SK-N-SH (cell line): ENCODE results near the gene D2HGDH. TPM values are rescaled to one million over a fixed set of nuclear protein-coding genes. Genes with fewer than 3 reads are reported as not detected.

Experiments used
- CTCF ChIA-PET: fragments of 300-600, 350-600 bp; formaldehyde crosslinking; extraction: SDS; loops from one replicate; lab custom pipeline; 2021; lab: Yijun Ruan, JAX
- POLR2A ChIA-PET: fragments of 350-600 bp; sonication (Branson Sonifier 250); formaldehyde crosslinking; extraction: SDS; loops from one replicate; lab custom pipeline; 2020; ENCODE audit warnings: antibody characterized with exemption, inconsistent platforms; lab: Yijun Ruan, JAX
- DNase-seq: peaks from one replicate; pipeline ENCODE4 v3.0.0; 2012
- H2AFZ ChIP-seq: fragments of 200-600 bp; sonication (generic); 2 replicates; pipeline ENCODE4 v1.8.1; 2016; ENCODE audit warnings: antibody characterized with exemption, mild to moderate bottlenecking, low read depth
- H3F3A ChIP-seq: fragments of 200-600 bp; sonication (generic); replicated peaks from 2 replicates; pipeline ENCODE3; 2016; ENCODE audit warnings: antibody characterized with exemption, mild to moderate bottlenecking; ENCODE audit not compliant: insufficient read depth
- H3K27ac ChIP-seq, 2 experiments: fragments of 200-500 bp in 1 of 2; fragments of 200-600 bp in 1 of 2; sonication (Bioruptor generic) in 1 of 2; sonication (generic), shearing (Covaris generic) in 1 of 2; 2 replicates each; pipeline versions ENCODE4 v1.5.1 to v1.6.1; 2014 to 2016; ENCODE audit warnings: low read depth in 2 of 2, inconsistent platforms in 1 of 2, low read length in 1 of 2, mild to moderate bottlenecking in 1 of 2, mixed read lengths in 1 of 2
- H3K27me3 ChIP-seq: fragments of 200-600 bp; sonication (generic), shearing (Covaris generic); 2 replicates; pipeline ENCODE4 v1.6.1; 2016; ENCODE audit warnings: mixed run types; ENCODE audit not compliant: insufficient read depth
- H3K36me3 ChIP-seq, 2 experiments: fragments of 200-500 bp in 1 of 2; fragments of 200-600 bp in 1 of 2; sonication (Bioruptor generic) in 1 of 2; sonication (generic) in 1 of 2; replicated peaks in 1 of 2; 2 replicates each; pipeline versions ENCODE3 to v1.5.1; 2014 to 2016; ENCODE audit warnings: low read length in 1 of 2, mild to moderate bottlenecking in 1 of 2; ENCODE audit not compliant: insufficient read depth in 2 of 2, control insufficient read depth in 1 of 2
- H3K4me1 ChIP-seq, 2 experiments: fragments of 200-500 bp in 1 of 2; fragments of 200-600 bp in 1 of 2; sonication (Bioruptor generic) in 1 of 2; sonication (generic), shearing (Covaris generic) in 1 of 2; 2 replicates each; pipeline versions ENCODE4 v1.5.1 to v1.6.1; 2014 to 2016; ENCODE audit warnings: low read depth in 1 of 2, low read length in 1 of 2, mixed run types in 1 of 2; ENCODE audit not compliant: insufficient read depth in 2 of 2, control insufficient read depth in 1 of 2
- H3K4me2 ChIP-seq: fragments of 200-600 bp; sonication (generic), shearing (Covaris generic); 2 replicates; pipeline ENCODE4 v1.6.1; 2017; ENCODE audit warnings: mixed run types
- H3K4me3 ChIP-seq, 2 experiments: fragments of 200-500 bp in 1 of 2; fragments of 200-600 bp in 1 of 2; sonication (Bioruptor generic) in 1 of 2; sonication (generic), shearing (Covaris generic) in 1 of 2; 2 replicates each; pipeline versions ENCODE4 v1.5.1 to v1.8.1; 2014 to 2016; ENCODE audit warnings: low read depth in 2 of 2, inconsistent platforms in 1 of 2, low read length in 1 of 2, mild to moderate bottlenecking in 1 of 2, mixed read lengths in 1 of 2, moderate library complexity in 1 of 2
- H3K79me2 ChIP-seq: fragments of 200-600 bp; sonication (generic); 2 replicates; pipeline ENCODE4 v1.8.1; 2017; ENCODE audit warnings: mild to moderate bottlenecking; ENCODE audit not compliant: insufficient read depth
- H3K9ac ChIP-seq: fragments of 200-600 bp; sonication (generic); 2 replicates; pipeline ENCODE4 v1.6.1; 2017; ENCODE audit warnings: mixed run types
- H3K9me2 ChIP-seq: fragments of 200-600 bp; sonication (generic); 2 replicates; pipeline ENCODE4 v1.6.1; 2017; ENCODE audit warnings: mixed run types
- H3K9me3 ChIP-seq: fragments of 200-600 bp; sonication (generic); 2 replicates; pipeline ENCODE4 v1.6.1; 2017; ENCODE audit warnings: mixed run types, mild to moderate bottlenecking, moderate library complexity
- H4K20me1 ChIP-seq: fragments of 200-600 bp; sonication (generic); 2 replicates; pipeline ENCODE4 v1.6.1; 2017; ENCODE audit warnings: mild to moderate bottlenecking, mixed run types; ENCODE audit not compliant: insufficient read depth
- ELF1 ChIP-seq: IDR thresholded peaks from 2 replicates; pipeline ENCODE4 v1.4.0; 2012
- EZH2phosphoT487 ChIP-seq: fragments of 200-600 bp; sonication (generic); IDR thresholded peaks from 2 replicates; pipeline ENCODE4 v1.6.1; 2017; ENCODE audit warnings: low read depth, mixed run types, mild to moderate bottlenecking, antibody characterized with exemption, moderate library complexity, borderline replicate concordance
- FOSL2 ChIP-seq: IDR thresholded peaks from 2 replicates; pipeline ENCODE4 v1.4.0; 2012; ENCODE audit warnings: low read depth, mild to moderate bottlenecking, moderate library complexity, borderline replicate concordance
- FOXJ3 ChIP-seq: sonication (generic); formaldehyde crosslinking; IDR thresholded peaks from 2 replicates; pipeline ENCODE4 v1.5.1; 2020; ENCODE audit warnings: mild to moderate bottlenecking, missing genetic modification reagents
- GABPA ChIP-seq: IDR thresholded peaks from 2 replicates; pipeline ENCODE4 v1.4.0; 2012; ENCODE audit warnings: low read depth, mild to moderate bottlenecking
- GATA2 ChIP-seq: sonication (generic); formaldehyde crosslinking; IDR thresholded peaks from 2 replicates; pipeline ENCODE4 v1.5.0; 2020; ENCODE audit warnings: mild to moderate bottlenecking, missing genetic modification reagents
- IRF3 ChIP-seq: fragments of 150-350 bp; IDR thresholded peaks from 2 replicates; pipeline ENCODE4 v1.6.1; 2016; ENCODE audit warnings: mild to moderate bottlenecking, low read depth, low read length
- MXI1 ChIP-seq: IDR thresholded peaks from 2 replicates; pipeline ENCODE4 v1.6.1; 2012; ENCODE audit warnings: mild to moderate bottlenecking, low read depth, low read length, improper control_type of control experiment
- NRF1 ChIP-seq: IDR thresholded peaks from 2 replicates; pipeline ENCODE4 v1.6.1; 2012; ENCODE audit warnings: low read depth, mild to moderate bottlenecking, low read length
- RAD21 ChIP-seq: IDR thresholded peaks from 2 replicates; pipeline ENCODE4 v1.6.1; 2012; ENCODE audit warnings: mild to moderate bottlenecking, low read length
- RCOR1 ChIP-seq: fragments of 150-350 bp; IDR thresholded peaks from 2 replicates; pipeline ENCODE4 v1.6.1; 2017; ENCODE audit warnings: antibody characterized with exemption, low read length
- RFX5 ChIP-seq: IDR thresholded peaks from 2 replicates; pipeline ENCODE4 v1.6.1; 2012; ENCODE audit warnings: mild to moderate bottlenecking, improper control_type of control experiment, low read length
- SMC3 ChIP-seq: IDR thresholded peaks from 2 replicates; pipeline ENCODE4 v1.6.1; 2012; ENCODE audit warnings: low read depth, low read length, improper control_type of control experiment
- TAF1 ChIP-seq: IDR thresholded peaks from 2 replicates; pipeline ENCODE4 v1.6.1; 2012; ENCODE audit warnings: low read depth, mild to moderate bottlenecking, low read length, moderate library complexity, borderline replicate concordance
- TCF12 ChIP-seq: IDR thresholded peaks from 2 replicates; pipeline ENCODE4 v1.4.0; 2012
- TEAD4 ChIP-seq: IDR thresholded peaks from 2 replicates; pipeline ENCODE4 v1.4.0; 2012; ENCODE audit warnings: mild to moderate bottlenecking, borderline replicate concordance; ENCODE audit not compliant: insufficient read depth
- WGBS: methylation state at CpG from one replicate; pipeline ENCODE4 v1.1.6; 2017; ENCODE audit warnings: low lambda C conversion rate; 5-methylcytosine and 5-hydroxymethylcytosine counted together
- polyA plus RNA-seq, 3 experiments: library from polyadenylated mRNA; depleted of rRNA; stranded (reverse); fragments of >200 nt; gene quantifications; 2 replicates each; pipeline ENCODE4 v1.2.3, GENCODE V29; 2012
- TF ChIP-seq, protein P1 (sequence below): fragments of 150-350 bp; IDR thresholded peaks from 2 replicates; pipeline ENCODE4 v1.6.1; 2017; ENCODE audit warnings: antibody characterized with exemption, low read length, low read depth, borderline replicate concordance
- TF ChIP-seq, protein P2 (sequence below): IDR thresholded peaks from 2 replicates; pipeline ENCODE4 v1.4.0; 2012; ENCODE audit warnings: low read depth, borderline replicate concordance

D2HGDH gene
- polyA plus RNA-seq, 1 of the 3 experiments (the other 2 are of a cell fraction): 36.3 TPM

- Histone ChIP-seq H4K20me1 (no peaks in the 10 kb centered on the region), H3F3A (no peaks in the 10 kb centered on the region), H3K79me2 (no peaks in the 10 kb centered on the region; the same call in 1 of the 2 replicates), H3K4me1 (no peaks in the 10 kb centered on the region), H3K27me3 (no peaks in the 10 kb centered on the region), H3K9me2 (no peaks in the 10 kb centered on the region), H3K4me2 (no peak overlapping the region), H3K9me3 (no peaks in the 10 kb centered on the region), H3K9ac (no peak overlapping the region), H3K36me3 (peaks cover 16 to 29% of the 10 kb centered on the region in 2 experiments), H3K27ac (no peak overlapping the region), H3K4me3 (no peak overlapping the region), H2AFZ (no peak overlapping the region)
- POLR2A ChIA-PET: no interaction called here
- TF ChIP-seq FOXJ3 (CRISPR knock-in tag) (no peak), GABPA (no peak), RCOR1 (no peak), IRF3 (no peak), SMC3 (no peak), ELF1 (no peak), RFX5 (no peak), GATA2 (no peak), RAD21 (no peak), MXI1 (no peak), FOSL2 (no peak), TEAD4 (no peak), TCF12 (no peak), NRF1 (no peak), EZH2phosphoT487 (no peak), TAF1 (no peak)
- TF ChIP-seq, protein P1, sequence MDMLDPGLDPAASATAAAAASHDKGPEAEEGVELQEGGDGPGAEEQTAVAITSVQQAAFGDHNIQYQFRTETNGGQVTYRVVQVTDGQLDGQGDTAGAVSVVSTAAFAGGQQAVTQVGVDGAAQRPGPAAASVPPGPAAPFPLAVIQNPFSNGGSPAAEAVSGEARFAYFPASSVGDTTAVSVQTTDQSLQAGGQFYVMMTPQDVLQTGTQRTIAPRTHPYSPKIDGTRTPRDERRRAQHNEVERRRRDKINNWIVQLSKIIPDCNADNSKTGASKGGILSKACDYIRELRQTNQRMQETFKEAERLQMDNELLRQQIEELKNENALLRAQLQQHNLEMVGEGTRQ: no peak
- TF ChIP-seq, protein P2, sequence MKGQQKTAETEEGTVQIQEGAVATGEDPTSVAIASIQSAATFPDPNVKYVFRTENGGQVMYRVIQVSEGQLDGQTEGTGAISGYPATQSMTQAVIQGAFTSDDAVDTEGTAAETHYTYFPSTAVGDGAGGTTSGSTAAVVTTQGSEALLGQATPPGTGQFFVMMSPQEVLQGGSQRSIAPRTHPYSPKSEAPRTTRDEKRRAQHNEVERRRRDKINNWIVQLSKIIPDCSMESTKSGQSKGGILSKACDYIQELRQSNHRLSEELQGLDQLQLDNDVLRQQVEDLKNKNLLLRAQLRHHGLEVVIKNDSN: no peak
- CTCF ChIA-PET: interaction anchor here (0.8 to 1.2 kb wide), 3 partner anchors 15 to 128 kb away, joined by 3 to 6 read pairs (median 4); no protein-coding TSS in a partner anchor
- no peak for DNase-seq
- 93% methylated on average over 17 of the region's 22 CpGs for WGBS
Measured at GRCh38 chr2:241750076-241750840, 15.8 kb downstream of the D2HGDH start.
